HuH-7 (cell line): ENCODE measurements around the gene CFAP90.
A peak's percentile ranks its signal among the peaks of the same experiment; 100 is the strongest.

Source experiments
- DNase-seq: peaks from one replicate; pipeline ENCODE4 v3.0.0; 2011; ENCODE audit warnings: low spot score

Gene CFAP90, protein sequence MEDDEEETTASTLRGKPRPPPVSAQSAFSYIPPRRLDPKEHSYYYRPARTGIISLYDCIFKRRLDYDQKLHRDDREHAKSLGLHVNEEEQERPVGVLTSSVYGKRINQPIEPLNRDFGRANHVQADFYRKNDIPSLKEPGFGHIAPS

DNA sequence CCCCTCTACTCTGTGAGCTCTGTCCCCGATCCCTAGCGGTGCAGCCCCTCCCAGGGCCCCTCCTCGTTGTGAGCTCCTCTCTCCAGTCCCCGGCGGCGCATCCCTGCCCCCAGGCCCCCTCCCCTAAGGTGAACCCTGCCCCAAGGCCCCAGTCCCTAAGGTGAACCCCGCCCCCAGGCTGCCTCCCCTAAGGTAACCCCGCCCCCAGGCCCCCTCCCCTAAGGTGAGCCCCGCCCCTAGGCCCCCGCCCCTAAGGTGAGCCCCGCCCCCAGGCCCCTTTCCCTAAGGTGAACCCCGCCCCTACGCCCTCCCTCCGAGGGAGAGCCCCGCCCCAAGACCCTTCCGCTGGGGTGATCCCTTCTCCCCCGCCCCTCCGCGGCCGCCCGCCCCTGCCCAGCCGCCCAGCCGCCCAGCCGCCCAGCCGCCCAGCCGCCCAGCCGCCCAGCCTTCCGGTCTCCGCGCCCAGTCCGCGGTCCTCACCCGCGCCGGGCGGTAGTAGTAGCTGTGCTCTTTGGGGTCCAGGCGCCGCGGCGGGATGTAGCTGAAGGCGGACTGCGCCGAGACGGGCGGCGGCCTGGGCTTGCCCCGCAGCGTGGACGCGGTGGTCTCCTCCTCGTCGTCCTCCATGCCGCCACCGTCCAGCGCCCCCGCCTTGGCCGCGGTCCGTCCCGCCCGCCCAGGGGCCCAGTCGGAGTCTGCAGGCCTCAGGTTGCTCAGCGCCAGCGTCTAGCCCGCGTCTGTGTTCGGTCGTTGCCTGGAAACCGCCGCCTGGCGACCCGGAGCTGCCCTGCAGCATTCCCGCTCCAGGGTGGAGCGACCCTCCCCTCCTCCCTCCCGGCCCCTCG is at the start of gene CFAP90:
Gene CFAP90, minus strand, starts transcription at position 739 of the 845 bp plus-strand sequence. Its CDS starts 112 bp downstream, at position 627.
- DNase-seq, result peak; percentile 69

DNA sequence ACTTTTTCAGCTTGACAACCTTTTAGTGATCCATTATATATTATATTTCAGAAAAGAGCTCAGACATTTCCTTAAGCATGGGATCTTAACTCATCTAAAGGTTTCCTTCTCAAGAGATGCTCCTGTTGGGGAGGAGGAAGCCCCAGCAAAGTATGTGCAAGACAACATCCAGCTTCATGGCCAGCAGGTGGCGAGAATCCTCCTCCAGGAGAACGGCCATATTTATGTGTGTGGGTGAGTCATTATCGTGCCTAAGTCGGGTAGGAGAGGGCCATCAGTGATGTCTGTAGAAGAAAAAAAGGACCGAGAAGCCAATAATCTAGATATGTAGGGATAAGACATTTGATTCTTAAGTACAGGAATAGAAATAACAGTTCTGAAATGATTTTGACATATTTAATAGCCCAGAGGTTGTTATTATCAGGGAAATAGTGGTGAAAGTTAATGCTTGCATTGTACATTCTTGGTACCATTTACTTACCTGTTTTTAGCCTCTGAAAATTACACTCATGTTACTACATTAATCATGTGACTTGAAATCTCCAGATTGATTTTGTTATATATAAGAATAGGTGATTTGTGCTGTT is 46.2 kb upstream of the CFAP90 start:
- peak; percentile 14 for DNase-seq

DNA sequence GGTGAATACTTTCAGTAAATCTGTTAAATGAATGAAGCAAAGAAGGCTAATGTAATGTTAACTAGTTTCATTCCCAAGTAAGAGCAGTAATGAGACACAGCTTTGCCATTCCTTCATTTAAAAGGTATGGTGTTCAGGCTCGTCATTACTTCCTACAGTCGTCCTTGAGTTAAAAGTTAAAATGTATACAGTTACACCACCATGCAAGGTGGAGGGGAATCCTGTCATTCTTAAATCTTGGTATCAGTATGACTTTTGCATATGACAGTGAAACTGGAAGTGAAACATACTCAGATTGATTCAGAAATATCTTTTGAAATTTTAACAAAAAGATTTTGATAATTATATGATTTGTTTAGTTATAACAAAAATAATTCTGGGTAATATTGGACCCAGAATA is 43.9 kb upstream of the CFAP90 start:
- DNase-seq, result no peak

GRCh38 chr5:7894439-7894838 is 43.5 kb upstream of the CFAP90 start:
- no peak for DNase-seq

- no peak for DNase-seq
Measured at GRCh38 chr5:7888901-7889300, 38.0 kb upstream of the CFAP90 start.

DNA sequence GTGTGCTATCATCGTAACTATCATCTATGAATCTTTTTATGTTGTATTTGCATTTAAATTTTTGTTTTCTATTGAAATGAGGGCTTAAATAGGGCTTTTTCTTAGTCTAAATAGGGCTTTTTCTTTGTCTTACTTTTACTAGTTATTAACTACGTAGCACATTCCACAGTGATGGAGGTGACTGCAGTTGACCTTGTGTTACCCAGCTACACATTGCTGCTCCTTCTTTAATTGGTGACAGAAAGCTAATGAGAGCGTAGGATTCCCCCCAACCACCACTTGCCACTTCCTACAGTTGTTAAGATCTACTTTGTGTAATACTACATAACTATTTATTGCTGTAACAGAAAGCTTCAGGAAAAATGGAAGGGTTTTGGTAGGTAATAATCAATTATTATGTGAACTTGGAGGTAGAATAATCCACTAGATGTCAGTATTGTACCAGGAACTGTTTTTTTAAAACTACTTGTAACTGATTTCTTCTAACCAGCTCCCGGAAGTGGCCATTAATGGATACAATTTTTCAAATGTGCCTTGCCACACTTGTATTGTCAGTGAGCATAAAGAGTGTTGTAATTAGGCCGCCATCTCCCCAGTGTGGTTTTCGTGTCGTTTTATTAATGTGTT is 36.0 kb upstream of the CFAP90 start:
- DNase-seq, result no peak

- no peak for DNase-seq
Measured at GRCh38 chr5:7884491-7885267, 33.7 kb upstream of the CFAP90 start.

DNA sequence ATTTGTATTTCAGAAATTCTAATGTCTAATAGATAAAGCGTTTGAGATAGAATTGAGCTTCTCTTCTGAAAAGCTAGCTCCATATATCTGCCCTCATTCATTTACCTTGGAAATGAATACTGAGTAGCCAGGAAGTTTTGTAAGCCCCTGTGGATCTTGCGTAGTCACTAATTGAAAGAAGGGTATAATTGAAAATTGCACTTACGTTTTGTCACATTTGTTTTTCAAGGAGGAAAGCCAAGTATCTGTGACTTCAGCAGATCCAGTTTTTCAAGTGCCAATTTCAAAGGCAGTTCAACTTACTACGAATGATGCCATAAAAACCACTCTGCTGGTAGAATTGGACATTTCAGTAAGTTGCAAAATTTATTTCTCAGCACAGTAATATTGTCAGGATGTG is 32.0 kb upstream of the CFAP90 start:
- DNase-seq, result no peak

GRCh38 chr5:7881816-7882215 is 30.9 kb upstream of the CFAP90 start:
- no peak for DNase-seq

GRCh38 chr5:7881091-7881490 is 30.2 kb upstream of the CFAP90 start:
- DNase-seq, result no peak

DNA sequence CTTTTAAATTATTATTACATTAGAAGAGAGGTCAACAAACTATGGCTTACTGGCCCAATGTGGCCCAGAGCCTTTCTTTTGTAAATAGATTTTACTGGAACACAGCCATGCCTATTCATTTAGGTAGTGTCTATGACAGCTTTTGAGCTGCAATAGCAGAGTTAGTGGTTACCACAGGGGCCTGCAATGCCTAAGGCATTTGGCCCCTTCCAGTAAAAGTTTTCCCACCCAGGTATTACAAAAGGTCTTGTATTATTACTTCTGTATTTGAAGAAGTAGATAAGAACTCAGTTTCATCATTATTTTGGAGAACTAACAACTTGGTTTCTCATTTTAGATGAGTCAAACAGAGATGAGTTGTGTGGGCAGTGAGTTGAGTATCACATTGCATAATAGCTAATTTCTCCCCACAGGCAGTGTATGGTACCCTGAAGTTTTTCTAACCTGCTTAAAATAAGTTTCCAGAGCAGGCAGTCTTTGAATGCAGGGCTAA is 27.5 kb upstream of the CFAP90 start:
- DNase-seq, result no peak

- DNase-seq, result no peak
Measured at GRCh38 chr5:7877851-7878250, 26.9 kb upstream of the CFAP90 start.

- no peak for DNase-seq
Measured at GRCh38 chr5:7876867-7877266, 25.9 kb upstream of the CFAP90 start.

DNA sequence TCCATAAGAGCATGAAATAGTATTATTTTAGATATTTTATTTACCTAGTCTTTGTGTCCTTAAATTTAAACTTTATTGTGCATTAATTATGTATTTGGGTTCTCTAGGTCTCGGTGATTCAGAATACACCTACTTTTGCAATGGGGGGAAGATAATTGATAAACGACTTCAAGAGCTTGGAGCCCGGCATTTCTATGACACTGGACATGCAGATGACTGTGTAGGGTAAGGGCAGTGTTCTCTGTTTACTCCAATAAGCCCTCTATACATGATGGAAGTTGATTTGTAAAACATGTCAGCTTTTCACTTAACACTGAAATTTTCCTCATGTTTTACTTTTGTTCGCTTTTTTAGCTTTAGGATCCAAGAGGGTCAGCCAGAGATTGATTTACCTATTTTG is 24.2 kb upstream of the CFAP90 start:
- no peak for DNase-seq

DNA sequence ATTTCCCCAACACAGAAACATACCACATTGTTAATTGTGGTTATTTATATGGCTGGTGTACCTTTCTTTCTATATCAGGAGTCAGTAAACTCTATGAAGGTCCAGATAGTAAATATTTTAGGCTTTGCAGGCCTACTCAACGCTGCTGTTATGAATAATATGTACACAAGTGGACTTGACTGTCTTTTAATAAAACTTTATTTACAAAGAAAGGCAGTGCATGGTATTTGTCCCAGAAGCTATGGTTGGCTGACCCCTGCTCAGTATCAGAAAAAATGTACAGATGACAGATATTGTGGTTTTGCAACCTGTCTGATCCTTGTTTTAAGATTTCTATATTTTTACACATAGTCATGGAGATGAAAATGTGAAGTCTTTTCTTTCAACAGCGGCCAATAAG is 23.7 kb upstream of the CFAP90 start:
- no peak for DNase-seq

GRCh38 chr5:7873216-7873615 is 22.3 kb upstream of the CFAP90 start:
- no peak for DNase-seq

- no peak for DNase-seq
Measured at GRCh38 chr5:7872517-7873130, 21.7 kb upstream of the CFAP90 start.

DNA sequence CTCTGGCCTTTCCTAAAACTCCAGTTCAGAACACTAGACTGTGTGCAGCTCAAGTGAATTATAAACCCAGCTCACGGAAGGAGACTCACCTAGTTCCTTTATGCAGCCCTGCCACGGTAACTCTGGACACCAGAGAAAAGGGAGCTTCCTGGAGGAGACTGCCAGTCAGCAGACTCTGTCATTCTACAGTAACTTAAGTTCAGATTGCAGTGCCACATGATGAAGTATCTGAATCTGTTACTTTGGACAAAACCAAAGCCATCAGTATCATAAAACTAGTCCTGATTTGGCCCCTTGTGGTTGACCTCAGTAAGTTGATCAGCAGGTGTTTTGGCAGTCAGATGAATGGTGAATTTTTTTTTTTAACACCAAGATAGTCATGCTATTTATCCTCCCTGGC is 20.7 kb upstream of the CFAP90 start:
- no peak for DNase-seq

- no peak for DNase-seq
Measured at GRCh38 chr5:7869474-7870136, 18.7 kb upstream of the CFAP90 start.

DNA sequence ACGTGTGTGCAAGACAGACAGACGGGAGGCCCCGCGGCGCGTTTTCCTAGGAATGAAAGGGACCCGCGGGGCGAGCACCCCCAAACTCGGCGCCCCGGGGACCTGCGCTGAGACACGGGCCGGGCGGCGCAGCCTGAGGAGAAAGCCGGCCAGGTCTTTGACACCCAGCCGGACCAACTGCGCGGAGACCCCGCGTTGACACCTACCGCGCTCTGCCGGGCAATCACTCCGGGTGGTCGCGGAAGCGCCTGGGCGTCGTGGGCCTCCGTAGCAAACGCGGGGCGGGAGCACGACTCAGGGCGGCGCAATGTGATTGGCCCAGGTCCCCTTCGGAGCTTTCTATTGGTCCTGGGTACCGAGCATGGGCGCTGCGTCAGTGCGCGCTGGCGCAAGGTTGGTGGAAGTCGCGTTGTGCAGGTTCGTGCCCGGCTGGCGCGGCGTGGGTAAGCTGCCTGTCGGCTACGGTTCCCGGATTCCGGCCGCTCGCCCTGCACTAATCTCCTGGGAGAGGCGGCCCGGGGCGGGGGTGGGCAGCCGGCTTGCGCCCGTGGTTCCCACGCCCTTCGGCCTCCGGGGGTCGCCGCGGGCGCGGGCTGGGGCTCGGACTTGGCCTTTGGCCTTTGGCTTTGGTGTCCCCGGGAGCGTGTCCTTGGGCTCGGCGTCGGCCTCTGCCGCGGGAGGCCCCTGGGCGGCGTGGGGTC is 18.0 kb upstream of the CFAP90 start, which contains the start of the genes FASTKD3 and MTRR:
Gene FASTKD3, minus strand, starts transcription at position 259 of the 701 bp plus-strand sequence. CDS start 948 bp downstream, outside the sequence.
Gene MTRR, plus strand, starts transcription at position 376 of the 701 bp plus-strand sequence. CDS start 1,647 bp downstream, outside the sequence.
- DNase-seq, result peak; percentile 85
